B cell (primary cell): ENCODE results near the gene PPFIA1. TPM values are rescaled to one million over a fixed set of nuclear protein-coding genes. Genes with fewer than 3 reads are reported as not detected.
A peak's percentile ranks its signal among the peaks of the same experiment; 100 is the strongest.

Source experiments
- ATAC-seq: fragments of 200-7000 bp; cut with Tn5 transposase; one replicate; pipeline ENCODE4 v1.10.0; 2021; ENCODE audit warnings: low read depth, mild to moderate bottlenecking, moderate number of reproducible peaks, moderate library complexity
- CTCF ChIA-PET: fragments of 350-600 bp; sonication (Branson Sonifier 250); formaldehyde crosslinking; loops from one replicate; lab custom pipeline; 2021; ENCODE audit warnings: antibody characterized with exemption, inconsistent platforms; lab: Charles Lee
- POLR2A ChIA-PET: fragments of 350-600 bp; sonication (Branson Sonifier 250); formaldehyde crosslinking; loops from one replicate; lab custom pipeline; 2021; ENCODE audit warnings: antibody characterized with exemption; lab: Charles Lee
- DNase-seq: peaks from one replicate; pipeline ENCODE4 v3.0.0; 2013
- H2AFZ ChIP-seq: 2 replicates; pipeline ENCODE4 v1.6.1; 2012; ENCODE audit warnings: mild to moderate bottlenecking, low read depth, low read length; ENCODE audit not compliant: insufficient read depth, poor library complexity, severe bottlenecking
- H3K27ac ChIP-seq, 2 donors: 1 replicate in 1 of 2; 2 replicates in 1 of 2; pipeline ENCODE4 v1.5.1; 2012 to 2013; ENCODE audit warnings: low read length in 2 of 2, mild to moderate bottlenecking in 2 of 2, moderate library complexity in 1 of 2
- H3K27me3 ChIP-seq, 4 experiments: fragments of 200-600 bp in 1 of 4; sonication (generic) in 1 of 4; replicated peaks in 1 of 4; 1 replicate in 2 of 4; 2 replicates in 2 of 4; pipeline versions ENCODE4 v1.6.1 to v1.7.0; 2013 to 2016; ENCODE audit warnings: low read length in 3 of 4, mild to moderate bottlenecking in 2 of 4, mixed read lengths in 1 of 4, moderate library complexity in 1 of 4; ENCODE audit not compliant: insufficient read depth in 4 of 4, control insufficient read depth in 3 of 4; ENCODE audit errors: control extremely low read depth in 1 of 4
- H3K36me3 ChIP-seq, 2 experiments: replicated peaks in 1 of 2; 1 replicate in 1 of 2; 2 replicates in 1 of 2; pipeline versions ENCODE4 v1.6.1 to v1.7.1; 2013; ENCODE audit warnings: low read length in 1 of 2; ENCODE audit not compliant: insufficient read depth in 2 of 2, control insufficient read depth in 1 of 2; ENCODE audit errors: control extremely low read depth in 1 of 2, extremely low read depth in 1 of 2
- H3K4me1 ChIP-seq, 2 donors: fragments of 200-600 bp in 1 of 2; sonication (generic) in 1 of 2; 1 replicate in 1 of 2; 2 replicates in 1 of 2; pipeline versions ENCODE4 v1.5.1 to v1.6.1; 2013 to 2017; ENCODE audit warnings: low read length in 2 of 2; ENCODE audit not compliant: control insufficient read depth in 2 of 2, insufficient read depth in 2 of 2
- H3K4me2 ChIP-seq: replicated peaks from 2 replicates; pipeline ENCODE3; 2012; ENCODE audit warnings: mild to moderate bottlenecking, low read depth, low read length; ENCODE audit not compliant: poor library complexity, severe bottlenecking
- H3K4me3 ChIP-seq, 5 experiments: fragments of 200-600 bp in 1 of 5; sonication (generic) in 1 of 5; 1 replicate in 3 of 5; 2 replicates in 2 of 5; pipeline versions ENCODE4 v1.5.1 to v1.7.0; 2011 to 2016; ENCODE audit warnings: low read length in 4 of 5, mild to moderate bottlenecking in 4 of 5, low read depth in 2 of 5, control low read depth in 1 of 5, moderate library complexity in 1 of 5; ENCODE audit not compliant: insufficient read depth in 1 of 5; ENCODE audit errors: control extremely low read depth in 1 of 5, extremely low read depth in 1 of 5
- H3K79me2 ChIP-seq: fragments of 200-600 bp; sonication (generic); one replicate; pipeline ENCODE4 v1.6.0; 2016; ENCODE audit warnings: low read length; ENCODE audit not compliant: control insufficient read depth, insufficient read depth
- H3K9ac ChIP-seq: fragments of 200-600 bp; sonication (generic); 2 replicates; pipeline ENCODE4 v1.6.1; 2017; ENCODE audit warnings: mild to moderate bottlenecking, low read length, moderate library complexity
- H3K9me3 ChIP-seq, 3 donors: one replicate each; pipeline versions ENCODE4 v1.6.1 to v1.7.1; 2013; ENCODE audit warnings: low read length in 2 of 3; ENCODE audit not compliant: control insufficient read depth in 2 of 3, insufficient read depth in 1 of 3; ENCODE audit errors: control extremely low read depth in 1 of 3
- H4K20me1 ChIP-seq: 2 replicates; pipeline ENCODE4 v1.6.0; 2012; ENCODE audit warnings: mild to moderate bottlenecking, low read length; ENCODE audit not compliant: insufficient read depth, control insufficient read depth, poor library complexity, severe bottlenecking
- H3K27ac Mint-ChIP-seq: one replicate; pipeline ENCODE4 v1.8.0; 2021; ENCODE audit warnings: mixed read lengths
- H3K27me3 Mint-ChIP-seq: one replicate; pipeline ENCODE4 v1.8.0; 2021; ENCODE audit warnings: mixed read lengths
- H3K4me1 Mint-ChIP-seq: one replicate; pipeline ENCODE4 v1.8.0; 2021; ENCODE audit warnings: mixed read lengths
- H3K4me3 Mint-ChIP-seq: one replicate; pipeline ENCODE4 v1.8.0; 2021; ENCODE audit warnings: mixed read lengths
- H3K9me3 Mint-ChIP-seq: one replicate; pipeline ENCODE4 v1.8.0; 2022; ENCODE audit warnings: mixed read lengths; ENCODE audit not compliant: insufficient read depth
- CTCF ChIP-seq: fragments of 200-600 bp; IDR thresholded peaks from one replicate; pipeline ENCODE4 v1.8.0; 2022; ENCODE audit warnings: antibody characterized with exemption, mild to moderate bottlenecking
- EZH2 ChIP-seq: IDR thresholded peaks from 2 replicates; pipeline ENCODE4 v1.6.1; 2012; ENCODE audit warnings: borderline replicate concordance, low read depth, mild to moderate bottlenecking, moderate library complexity, low read length; ENCODE audit not compliant: insufficient read depth, poor library complexity, severe bottlenecking
- WGBS: methylation state at CpG from one replicate; pipeline ENCODE4 v1.1.5; 2013; ENCODE audit warnings: missing lambda C conversion rate; ENCODE audit not compliant: insufficient coverage; 5-methylcytosine and 5-hydroxymethylcytosine counted together
- intact Hi-C: fragments of 100-400 bp; cut with micrococcal nuclease; formaldehyde crosslinking; loops from one replicate; pipeline ENCODE4 v1.10.0; 2022
- polyA plus RNA-seq: library from polyadenylated mRNA; depleted of rRNA; stranded (reverse); fragments of >200 nt; gene quantifications from 2 replicates; pipeline ENCODE4 v1.2.3, GENCODE V29; 2012
- total RNA-seq, 2 donors: library from RNA; stranded (reverse); fragments of 120-200 nt in 1 of 2; gene quantifications; 1 replicate in 1 of 2; 2 replicates in 1 of 2; pipeline versions ENCODE4 v1.2.3 to v1.2.4, GENCODE V29; 2013 to 2022

Gene PPFIA1
- total and polyA plus RNA-seq, 2 donors (not counting 1 experiment from before 2014, with no cell fraction given): 21.8 to 70.4 TPM

DNA sequence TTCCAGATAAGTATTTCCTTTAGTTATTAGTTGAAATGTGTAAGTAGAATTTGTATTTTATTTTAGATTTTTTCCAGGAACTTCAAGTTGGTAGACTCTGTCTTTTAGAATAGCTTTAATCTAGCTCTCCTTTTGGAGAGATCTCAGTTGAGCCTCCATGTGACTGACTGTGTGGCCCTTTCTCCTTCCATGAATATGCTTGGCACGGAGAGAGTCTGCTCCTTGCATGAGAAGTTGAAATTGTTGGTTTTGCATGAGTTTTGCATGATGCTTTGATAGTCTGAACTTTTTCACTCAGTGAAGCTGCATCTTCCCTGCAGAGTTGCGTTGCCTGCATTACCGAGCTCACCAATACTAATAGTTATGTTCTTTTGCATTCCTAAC lies 95.0 kb downstream of the PPFIA1 start:
- DNase-seq (no peak), ATAC-seq (no peak)
- H3K4me1 ChIP-seq: peaks cover 10 to 14% of the 10 kb centered on the region in 2 donors
- peak overlapping the region; percentile 36 for H3K4me2 ChIP-seq
- H3K4me3 Mint-ChIP-seq: peak overlapping the region; percentile 49
- CTCF ChIA-PET: no interaction called here
- TF ChIP-seq CTCF (no peak), EZH2 (no peak)
- intact Hi-C loops: no loop called here
- no peaks in the 10 kb centered on the region for H3K9me3 Mint-ChIP-seq
- WGBS: no CpG with 5 or more reads among the region's 3 CpGs
- no peak overlapping the region for H3K27ac ChIP-seq
- no peak overlapping the region for H2AFZ ChIP-seq
- H3K79me2 ChIP-seq: no peaks in the 10 kb centered on the region
- H3K36me3 ChIP-seq: peaks cover 14 to 27% of the 10 kb centered on the region in 2 experiments
- H3K9me3 ChIP-seq: no peaks in the 10 kb centered on the region
- no peaks in the 10 kb centered on the region for H3K27me3 ChIP-seq
- H4K20me1 ChIP-seq: no peaks in the 10 kb centered on the region
- peak overlapping the region; percentile 25 for H3K9ac ChIP-seq
- no peak overlapping the region for H3K4me3 ChIP-seq
- no peak overlapping the region for H3K27ac Mint-ChIP-seq
- POLR2A ChIA-PET: no interaction called here
- H3K4me1 Mint-ChIP-seq: peaks cover 15% of the 10 kb centered on the region
- H3K27me3 Mint-ChIP-seq: no peaks in the 10 kb centered on the region

DNA sequence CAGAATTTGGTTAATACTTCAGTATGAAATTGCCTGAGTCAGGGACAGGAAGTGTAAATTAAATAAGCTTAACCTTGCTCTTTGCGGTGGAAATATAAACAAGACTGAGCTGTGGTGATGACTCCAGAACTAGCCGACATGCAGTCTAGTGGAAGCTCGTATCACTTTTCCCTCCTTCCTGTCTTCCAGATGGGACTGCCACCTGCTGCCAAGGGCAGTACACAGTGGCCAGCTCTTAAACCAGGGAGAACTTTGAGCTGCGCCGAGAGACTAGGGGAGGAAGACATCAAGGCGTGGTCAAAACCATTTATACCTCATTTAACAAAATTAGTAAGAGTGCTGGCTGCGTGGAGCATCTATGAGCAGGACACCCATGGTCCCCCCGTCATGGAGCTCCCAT lies 96.6 kb downstream of the PPFIA1 start:
- DNase-seq (no peak), ATAC-seq (no peak)
- H3K4me3 ChIP-seq: no peak overlapping the region
- intact Hi-C loops: no loop called here
- H3K4me1 ChIP-seq: peaks cover 10 to 14% of the 10 kb centered on the region in 2 donors
- H3K27ac ChIP-seq: no peak overlapping the region
- Mint-ChIP-seq H3K9me3 (peaks cover 3% of the 10 kb centered on the region), H3K27ac (no peak overlapping the region), H3K27me3 (no peaks in the 10 kb centered on the region), H3K4me1 (peaks cover 18% of the 10 kb centered on the region), H3K4me3 (no peak overlapping the region)
- no peaks in the 10 kb centered on the region for H3K27me3 ChIP-seq
- ChIA-PET POLR2A (no interaction called here), CTCF (no interaction called here)
- no peak overlapping the region for H3K9ac ChIP-seq
- peaks cover 7% of the 10 kb centered on the region for H4K20me1 ChIP-seq
- H3K4me2 ChIP-seq: no peak overlapping the region
- WGBS: 46% methylated on average over 5 of the region's 8 CpGs
- peaks cover 11 to 18% of the 10 kb centered on the region in 2 experiments for H3K36me3 ChIP-seq
- TF ChIP-seq EZH2: no peak
- no peak for TF ChIP-seq CTCF
- peaks cover 4% of the 10 kb centered on the region for H3K79me2 ChIP-seq
- no peaks in the 10 kb centered on the region for H3K9me3 ChIP-seq
- H2AFZ ChIP-seq: no peak overlapping the region
